Mammary epithelial cell (primary cell): Measurements from ENCODE around the gene CAP2.

ENCODE experiments used
- EZH2 ChIP-seq: IDR thresholded peaks from 2 replicates; pipeline ENCODE4 v1.6.1; 2012; ENCODE audit warnings: low read length, inconsistent platforms, borderline replicate concordance
- TF ChIP-seq, protein P1 (sequence below), 2 donors: IDR thresholded peaks in 1 of 2; conservative IDR thresholded peaks in 1 of 2; 2 replicates each; pipeline ENCODE4 v1.5.1; 2011 to 2012; ENCODE audit warnings: inconsistent platforms in 2 of 2, low read length in 2 of 2, mild to moderate bottlenecking in 2 of 2, control low read depth in 1 of 2, low read depth in 1 of 2; ENCODE audit not compliant: insufficient read depth in 1 of 2; ENCODE audit errors: extremely low read depth in 1 of 2

GRCh38 chr6:17391976-17392375, 1.4 kb upstream of the CAP2 start:
- TF ChIP-seq, protein P1, sequence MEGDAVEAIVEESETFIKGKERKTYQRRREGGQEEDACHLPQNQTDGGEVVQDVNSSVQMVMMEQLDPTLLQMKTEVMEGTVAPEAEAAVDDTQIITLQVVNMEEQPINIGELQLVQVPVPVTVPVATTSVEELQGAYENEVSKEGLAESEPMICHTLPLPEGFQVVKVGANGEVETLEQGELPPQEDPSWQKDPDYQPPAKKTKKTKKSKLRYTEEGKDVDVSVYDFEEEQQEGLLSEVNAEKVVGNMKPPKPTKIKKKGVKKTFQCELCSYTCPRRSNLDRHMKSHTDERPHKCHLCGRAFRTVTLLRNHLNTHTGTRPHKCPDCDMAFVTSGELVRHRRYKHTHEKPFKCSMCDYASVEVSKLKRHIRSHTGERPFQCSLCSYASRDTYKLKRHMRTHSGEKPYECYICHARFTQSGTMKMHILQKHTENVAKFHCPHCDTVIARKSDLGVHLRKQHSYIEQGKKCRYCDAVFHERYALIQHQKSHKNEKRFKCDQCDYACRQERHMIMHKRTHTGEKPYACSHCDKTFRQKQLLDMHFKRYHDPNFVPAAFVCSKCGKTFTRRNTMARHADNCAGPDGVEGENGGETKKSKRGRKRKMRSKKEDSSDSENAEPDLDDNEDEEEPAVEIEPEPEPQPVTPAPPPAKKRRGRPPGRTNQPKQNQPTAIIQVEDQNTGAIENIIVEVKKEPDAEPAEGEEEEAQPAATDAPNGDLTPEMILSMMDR (conservative IDR thresholded peaks at IDR 0.05 in 1 of 2, IDR thresholded peaks at IDR 0.05 in 1 of 2; ENCODE audit: extremely low read depth in 1 of 2, insufficient read depth in 1 of 2, low read depth in 1 of 2, low read length in 2 of 2): no peak
- TF ChIP-seq EZH2: no peak
